AML-193 (cell line): ENCODE measurements around the gene URAD.

ENCODE experiments used
- DNase-seq, 2 experiments: peaks; one replicate each; lab custom pipeline; 2025; lab: John Stamatoyannopoulos, UW

Gene URAD

GRCh38 chr13:27955014-27955591 is 33.4 kb downstream of the URAD start:
- no peak for DNase-seq

GRCh38 chr13:27954406-27954851 is 34.1 kb downstream of the URAD start:
- no peak for DNase-seq

- peak; percentile 78 to 82 for DNase-seq
These were observed 34.7 kb downstream of the URAD start for GRCh38 chr13:27953676-27954405.

GRCh38 chr13:27952876-27953675 is 35.4 kb downstream of the URAD start:
- DNase-seq = no peak

- DNase-seq = no peak
These were observed 45.5 kb downstream of the URAD start for GRCh38 chr13:27942972-27943371.

GRCh38 chr13:27933580-27934328 is 54.7 kb downstream of the URAD start:
- DNase-seq = no peak

GRCh38 chr13:27933118-27933517 is 55.4 kb downstream of the URAD start:
- no peak for DNase-seq

DNA sequence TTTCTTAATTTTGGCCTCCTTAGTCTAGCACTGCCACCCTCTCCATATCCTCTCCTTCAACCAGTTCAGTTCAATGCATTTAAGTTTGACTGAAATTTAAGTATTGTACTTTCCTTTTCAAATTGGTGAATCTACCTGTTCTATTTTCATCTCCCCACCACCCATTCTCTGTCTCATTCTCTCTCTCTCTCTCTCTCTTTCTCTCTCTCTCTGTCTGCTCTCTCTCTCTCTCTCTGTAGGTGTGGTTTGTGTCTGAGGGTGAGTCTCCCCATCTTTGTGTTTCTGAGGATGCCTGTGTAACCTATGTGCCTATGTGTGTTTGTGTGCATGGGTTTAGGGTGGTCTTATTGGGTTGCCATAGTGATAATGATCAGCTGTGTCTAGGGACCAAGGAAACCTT is 58.6 kb downstream of the URAD start:
- DNase-seq = no peak

DNA sequence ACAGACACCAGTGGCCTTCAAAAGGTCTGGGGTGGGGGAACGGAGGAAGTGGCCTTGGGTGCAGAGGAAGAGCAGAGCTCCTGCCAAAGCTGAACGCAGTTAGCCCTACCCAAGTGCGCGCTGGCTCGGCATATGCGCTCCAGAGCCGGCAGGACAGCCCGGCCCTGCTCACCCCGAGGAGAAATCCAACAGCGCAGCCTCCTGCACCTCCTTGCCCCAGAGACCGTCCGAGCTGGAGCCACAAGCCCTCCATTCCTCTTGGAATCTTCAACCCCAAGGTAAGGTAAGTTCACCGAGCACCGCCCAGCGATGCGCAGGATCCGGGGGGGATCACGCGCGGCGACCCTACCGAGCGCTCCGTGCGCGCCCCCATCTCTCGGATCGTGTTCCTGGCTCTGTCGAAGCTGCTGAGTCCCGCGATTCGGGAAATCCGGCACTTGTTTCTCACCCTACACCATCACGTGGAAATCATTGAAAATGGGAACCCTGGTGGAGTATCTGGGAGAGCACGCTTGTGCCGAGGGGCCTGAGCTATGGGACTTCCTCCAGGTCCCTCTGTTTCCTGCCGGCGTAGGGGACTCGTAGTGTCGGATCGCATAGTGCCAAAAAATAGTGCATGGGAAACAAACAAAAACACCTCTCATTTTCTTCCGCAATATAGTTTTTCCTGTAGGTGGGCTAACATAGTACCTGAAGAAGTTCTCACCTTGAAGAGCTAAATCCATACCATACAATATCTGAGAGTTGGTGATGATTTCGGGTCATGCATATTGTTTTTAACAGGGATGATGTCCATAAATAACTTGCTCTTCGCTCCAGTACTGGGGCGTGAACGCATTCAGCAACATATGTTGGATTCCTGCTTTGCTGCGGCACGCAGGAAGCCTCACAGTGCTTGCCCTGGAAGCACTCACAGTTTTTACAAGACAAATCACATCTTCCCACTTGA is 59.4 kb downstream of the URAD start:
- DNase-seq = no peak

- no peak for DNase-seq
These were observed 60.1 kb downstream of the URAD start for GRCh38 chr13:27928353-27928804.
